ENCODE measurements around the gene TGFBR1.

The TGFBR1 gene

DNA sequence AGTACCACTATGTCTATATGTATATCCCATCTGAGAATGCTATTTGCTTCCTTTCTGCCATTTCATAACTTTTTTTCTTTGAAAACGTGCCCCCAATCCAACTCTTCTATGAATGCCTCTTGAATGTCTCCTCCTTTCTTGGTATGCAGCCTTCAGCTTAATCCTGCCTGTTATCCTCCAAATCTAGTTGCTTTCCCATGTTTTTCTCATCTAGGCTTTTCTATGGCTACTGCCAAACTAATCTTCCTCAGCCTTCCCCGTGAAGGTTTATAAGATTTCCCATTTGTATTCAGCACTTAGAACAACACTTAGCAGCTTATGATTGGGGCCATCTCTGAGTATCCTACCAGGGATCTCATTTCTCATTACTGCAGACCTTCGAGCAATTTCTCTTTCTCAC is 2.5 kb downstream of the TGFBR1 start:
- DNase-seq (ENCODE audit: low read depth) = no peak

DNA sequence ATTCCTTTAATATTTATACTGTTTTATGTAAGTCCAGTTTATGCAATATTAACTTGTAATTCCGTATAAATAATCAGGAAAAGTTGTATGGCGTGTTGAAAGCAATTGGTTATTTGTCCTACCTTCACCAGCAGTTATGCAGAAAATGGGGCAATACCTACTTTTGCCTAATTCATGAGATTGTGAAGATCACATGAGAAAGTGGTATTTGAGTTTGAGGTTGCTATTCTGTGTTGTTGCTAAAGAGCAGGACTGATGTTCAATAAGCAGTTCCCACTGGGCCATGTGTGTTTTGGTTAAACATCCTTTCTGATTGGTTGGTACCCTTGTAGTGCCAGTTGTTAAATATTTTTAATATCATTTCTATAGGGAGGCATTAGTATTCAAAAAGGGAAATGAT is 3.2 kb downstream of the TGFBR1 start:
- DNase-seq (ENCODE audit: low read depth) = no peak

DNA sequence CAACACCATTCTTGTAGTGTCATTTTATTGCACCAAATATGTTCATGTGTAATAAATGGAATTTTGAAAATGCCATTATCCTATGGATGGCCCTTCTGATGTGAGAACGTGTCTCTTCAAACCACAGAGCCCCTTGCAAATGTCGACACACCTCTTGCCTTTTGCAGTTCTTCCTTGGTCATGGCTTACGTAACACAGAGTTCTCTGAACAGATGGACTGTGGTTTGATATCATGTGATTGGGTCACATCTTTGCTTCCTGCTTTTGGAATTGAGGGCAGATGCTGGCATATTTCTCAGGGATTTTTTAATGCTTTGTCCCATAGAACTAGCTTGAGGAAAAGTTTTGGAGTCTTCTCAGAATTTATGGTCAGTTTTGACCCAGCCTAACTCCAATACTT is 4.6 kb downstream of the TGFBR1 start:
- DNase-seq (ENCODE audit: low read depth) = no peak

DNA sequence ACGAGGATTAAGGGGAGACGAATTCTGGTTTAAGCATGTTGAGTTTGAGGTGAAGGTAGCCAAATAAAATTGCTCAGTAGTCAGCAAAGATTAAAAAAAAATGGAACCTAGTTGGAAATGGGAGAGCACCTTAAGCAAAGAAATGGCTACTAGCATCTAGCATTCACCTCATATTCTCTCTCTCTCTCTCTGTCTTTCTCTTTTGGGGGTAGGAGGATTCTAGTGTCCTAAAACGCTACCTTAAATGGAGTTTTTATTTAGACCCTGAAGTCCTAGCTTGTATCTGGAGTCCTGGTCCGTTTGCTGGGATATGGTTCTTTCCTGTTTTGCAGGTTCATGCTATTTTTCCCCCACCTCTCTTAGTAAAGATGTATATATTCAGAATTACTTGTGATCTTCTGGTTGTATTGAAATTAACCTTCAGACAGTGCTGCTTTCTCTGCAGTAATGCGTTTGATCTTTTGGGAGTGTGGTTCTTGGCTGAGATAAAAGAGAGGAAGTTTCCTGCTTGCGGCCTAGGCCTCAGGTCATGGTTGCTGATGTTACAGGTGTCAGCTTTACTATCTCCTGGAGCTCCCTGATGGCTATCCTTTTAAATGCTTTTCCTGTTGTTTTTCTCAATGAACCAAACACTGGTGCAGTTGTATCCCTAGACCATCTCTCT is 8.0 kb downstream of the TGFBR1 start:
- DNase-seq (ENCODE audit: low read depth) = no peak

DNA sequence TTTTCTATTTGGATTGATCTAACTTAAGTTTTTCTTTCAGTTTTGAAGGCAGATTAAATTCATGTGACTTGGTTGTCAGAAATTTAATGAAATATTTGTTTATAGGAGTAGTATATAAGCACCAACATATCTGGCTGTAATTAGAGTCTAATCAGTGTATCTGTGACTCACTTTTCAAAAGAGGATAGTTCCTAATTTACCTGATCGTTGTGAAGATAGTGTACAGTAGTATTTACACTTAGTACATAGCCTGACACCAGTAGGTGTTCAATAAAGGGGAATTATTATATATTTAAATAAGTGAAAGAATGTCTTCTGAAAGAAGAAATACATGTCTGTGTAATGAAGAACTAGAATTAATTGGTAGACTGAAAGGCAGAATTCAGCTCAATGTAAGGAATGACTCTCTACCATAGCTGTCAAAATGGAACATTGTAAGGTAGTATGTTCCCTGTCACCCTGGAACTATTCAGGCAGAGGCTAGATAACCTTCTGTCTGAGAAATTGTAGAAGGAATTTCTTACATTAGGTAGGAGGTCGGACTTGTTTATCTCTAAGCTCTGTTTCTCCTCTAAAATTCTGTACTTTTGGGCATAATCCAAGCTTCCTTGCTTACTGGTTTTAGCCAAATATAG is 8.6 kb downstream of the TGFBR1 start:
- no peak for DNase-seq (ENCODE audit: low read depth)

DNA sequence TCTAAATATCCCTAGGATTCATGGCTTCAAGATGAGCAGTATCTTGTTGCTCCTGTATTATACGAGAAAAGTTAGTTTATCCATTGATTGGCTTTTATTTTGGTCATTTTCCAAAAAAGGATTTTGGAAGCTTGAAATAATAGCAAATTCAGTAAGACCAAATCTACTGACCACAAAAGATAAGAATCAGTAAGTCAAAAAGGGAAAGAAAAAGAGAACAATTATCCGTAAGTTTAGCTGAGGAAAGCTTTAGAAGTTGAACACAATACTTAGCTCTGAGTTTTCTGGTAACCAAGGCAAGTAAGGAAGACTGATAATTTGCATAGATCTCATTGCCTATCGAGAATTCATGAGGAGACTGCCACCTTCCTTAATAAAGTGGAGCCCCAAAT is 9.1 kb downstream of the TGFBR1 start:
- DNase-seq (ENCODE audit: low read depth) = no peak

DNA sequence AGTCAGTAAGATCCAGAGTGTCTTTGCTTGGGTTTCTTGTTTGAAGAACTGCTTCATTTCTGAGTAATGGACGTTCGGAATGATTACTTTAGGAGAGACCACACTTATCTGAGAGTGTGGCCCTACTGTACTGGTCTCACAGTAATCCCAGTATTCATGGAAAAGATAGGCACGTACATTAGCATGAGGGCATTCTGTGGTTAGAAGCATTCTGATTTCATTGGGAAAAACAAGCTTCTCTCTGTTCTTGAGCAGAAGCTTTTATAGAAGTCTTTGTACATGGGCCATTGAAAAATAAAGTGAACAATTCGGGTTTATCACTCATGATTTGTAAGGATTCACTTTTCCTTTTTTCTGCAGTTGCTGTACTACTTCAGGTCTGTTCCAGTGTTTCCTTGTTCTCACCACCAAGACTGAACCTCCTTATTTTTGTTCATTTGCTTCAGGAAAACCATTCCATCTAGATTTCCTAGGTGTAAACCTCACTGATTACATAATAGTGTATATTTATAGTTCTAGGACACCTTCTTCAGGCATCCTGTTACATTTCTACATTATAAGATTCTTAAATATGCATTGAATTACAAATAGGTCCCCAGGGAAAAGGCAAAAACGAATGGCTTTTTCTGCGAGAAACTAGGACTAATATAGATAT is 10.1 kb downstream of the TGFBR1 start:
- DNase-seq (ENCODE audit: low read depth) = no peak

DNA sequence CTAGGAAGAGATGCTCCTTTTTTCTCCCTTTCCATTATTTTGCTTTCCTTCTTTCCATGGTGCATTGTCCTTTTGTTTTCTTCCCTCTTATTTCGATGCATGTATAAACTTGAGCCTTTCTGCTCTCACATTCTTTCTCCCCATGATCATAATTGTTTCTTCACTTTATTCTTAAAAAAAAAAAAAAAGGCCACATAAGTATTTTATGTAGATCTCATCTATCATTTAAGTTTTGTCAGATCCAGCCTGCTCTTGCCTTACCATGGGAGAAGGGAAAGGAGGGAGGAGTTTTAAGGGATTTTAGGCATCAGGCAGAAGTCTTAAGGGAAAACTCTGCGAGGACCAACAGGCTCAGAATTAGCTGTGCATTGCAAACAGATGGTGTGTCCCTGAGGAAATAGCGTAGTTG is 11.1 kb downstream of the TGFBR1 start:
- DNase-seq (ENCODE audit: low read depth) = no peak

DNA sequence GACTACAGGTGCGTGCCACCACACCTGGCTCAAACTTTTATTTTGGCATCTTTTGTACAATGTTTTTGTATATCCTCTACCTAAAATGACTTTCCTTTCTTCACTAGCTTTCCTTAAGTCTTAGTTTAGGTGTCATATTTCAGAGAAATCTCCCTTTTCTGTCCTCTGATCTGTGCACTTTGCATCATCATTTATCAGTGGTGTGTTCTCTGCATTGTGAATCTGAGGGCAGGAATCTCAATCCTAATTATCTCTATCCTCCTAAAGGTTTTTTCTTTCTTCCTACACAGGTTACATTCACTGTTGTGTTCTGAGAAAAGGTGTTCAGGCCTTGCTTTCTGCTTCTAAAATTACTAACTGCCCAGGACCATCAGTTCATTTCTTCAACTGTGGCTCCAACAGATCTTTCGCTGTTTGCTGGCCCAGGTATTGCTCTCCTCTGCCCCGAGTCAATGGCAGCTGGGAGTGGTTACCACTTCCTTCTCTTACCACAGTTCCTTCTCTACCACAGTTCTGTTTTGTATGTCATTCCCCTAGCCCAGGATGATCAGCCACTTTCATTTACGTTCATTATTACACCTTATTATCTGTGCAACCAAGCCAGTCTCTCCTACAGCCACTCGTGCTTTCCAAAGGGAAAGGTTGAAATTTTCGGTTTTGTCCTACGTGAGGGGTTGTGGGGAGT is 14.0 kb downstream of the TGFBR1 start:
- DNase-seq (ENCODE audit: low read depth) = no peak

DNA sequence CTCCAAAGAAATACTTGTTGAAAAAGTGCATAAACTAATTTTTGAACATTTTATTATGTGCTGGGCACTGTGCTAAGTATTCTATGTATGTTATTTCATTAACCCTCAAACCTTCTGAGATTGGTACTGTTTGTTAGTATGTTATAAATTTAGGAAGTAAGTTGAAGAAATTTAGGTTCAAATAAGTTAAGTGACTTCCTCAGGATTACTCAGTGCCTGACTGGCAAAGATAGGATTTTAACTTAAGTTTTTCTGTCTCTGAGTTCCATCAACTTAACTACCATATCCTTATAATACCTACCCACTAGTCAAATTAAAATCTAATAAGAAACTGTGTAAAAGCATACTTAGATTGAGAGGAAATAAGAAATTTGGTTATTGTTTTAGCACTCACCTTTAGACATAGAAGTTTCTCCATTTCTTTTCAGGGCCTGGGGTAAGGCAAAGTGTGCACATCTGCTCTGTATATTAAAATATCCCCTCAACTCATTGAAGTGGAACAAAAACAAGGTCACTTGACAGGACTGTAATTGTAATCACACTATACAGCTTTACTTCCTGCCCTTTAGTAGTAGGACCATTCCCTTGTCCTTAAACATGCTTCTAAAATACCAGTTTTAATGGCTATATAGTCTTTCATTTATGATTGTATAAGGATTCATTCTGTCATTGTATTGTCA is 15.2 kb downstream of the TGFBR1 start:
- no peak for DNase-seq (ENCODE audit: low read depth)

DNA sequence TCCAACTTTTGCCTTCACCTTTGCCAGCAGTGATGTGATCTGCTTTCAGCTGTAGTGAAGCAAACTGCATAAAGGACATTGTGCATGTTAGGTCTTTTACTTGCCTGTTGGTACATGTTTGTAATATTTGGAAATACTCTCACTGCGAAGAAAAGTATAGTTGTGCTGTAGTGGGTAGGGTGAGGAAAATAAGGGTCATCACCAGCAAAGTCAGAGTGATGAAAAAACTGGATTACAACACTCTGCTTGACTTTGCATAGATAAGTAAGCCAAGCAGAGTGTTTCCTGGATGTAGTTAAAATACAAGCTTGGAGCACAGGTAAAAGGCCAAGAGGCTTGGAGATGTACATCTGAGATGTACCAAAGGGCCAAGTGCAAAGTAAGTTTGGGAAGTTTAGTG is 16.7 kb downstream of the TGFBR1 start:
- no peak for DNase-seq (ENCODE audit: low read depth)

DNA sequence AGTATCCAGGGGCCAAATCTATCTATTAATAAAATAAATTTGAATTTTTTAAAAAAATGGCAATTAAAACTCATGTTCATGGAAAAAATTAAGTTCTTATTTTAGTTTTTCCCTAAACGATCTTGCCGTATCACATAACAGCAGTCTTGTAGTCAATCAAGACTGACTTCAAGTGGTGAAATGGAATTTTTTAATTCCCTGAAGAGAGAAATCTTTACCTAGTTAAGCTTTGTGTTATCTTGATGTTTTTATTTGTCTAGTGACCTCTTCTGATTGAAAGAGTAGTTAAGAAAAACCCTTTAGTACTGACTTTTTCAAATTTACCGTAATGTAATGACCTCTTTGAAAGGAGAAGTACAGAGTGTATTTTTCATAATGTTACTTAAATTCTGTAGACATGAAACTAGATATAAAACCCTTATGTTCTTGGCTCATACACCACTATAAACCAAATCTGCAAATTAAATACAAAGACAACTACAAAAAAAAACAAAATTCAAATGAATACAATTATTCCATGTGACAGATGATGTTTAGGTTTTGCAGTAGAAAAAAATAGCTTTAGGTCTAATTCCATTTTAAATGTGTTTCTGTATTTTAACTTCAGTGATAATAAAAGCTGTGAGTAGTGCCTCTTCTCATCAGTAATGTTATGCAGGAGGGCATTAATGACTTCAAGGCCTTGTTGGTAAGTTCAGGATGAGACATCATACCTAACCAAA is 19.8 kb downstream of the TGFBR1 start:
- no peak for DNase-seq (ENCODE audit: low read depth)

DNA sequence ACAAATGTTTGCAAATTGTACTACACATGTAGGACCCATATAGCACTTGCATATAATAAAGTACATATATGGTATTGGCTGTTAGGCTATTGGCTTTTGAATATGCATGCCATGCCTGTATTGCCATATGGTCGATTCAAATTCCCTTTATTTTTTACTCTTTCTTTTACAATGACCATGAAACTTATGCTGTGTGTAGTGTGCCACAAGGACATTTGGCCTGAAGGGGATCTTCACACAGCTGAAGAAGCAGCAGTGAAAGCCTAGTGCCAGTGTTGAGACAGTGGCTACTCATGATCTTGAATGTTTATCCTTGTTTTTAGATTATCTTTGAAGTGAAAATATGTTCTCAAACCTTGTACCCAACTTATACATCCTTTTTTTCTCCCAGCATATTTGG is 20.5 kb downstream of the TGFBR1 start:
- no peak for DNase-seq (ENCODE audit: low read depth)

DNA sequence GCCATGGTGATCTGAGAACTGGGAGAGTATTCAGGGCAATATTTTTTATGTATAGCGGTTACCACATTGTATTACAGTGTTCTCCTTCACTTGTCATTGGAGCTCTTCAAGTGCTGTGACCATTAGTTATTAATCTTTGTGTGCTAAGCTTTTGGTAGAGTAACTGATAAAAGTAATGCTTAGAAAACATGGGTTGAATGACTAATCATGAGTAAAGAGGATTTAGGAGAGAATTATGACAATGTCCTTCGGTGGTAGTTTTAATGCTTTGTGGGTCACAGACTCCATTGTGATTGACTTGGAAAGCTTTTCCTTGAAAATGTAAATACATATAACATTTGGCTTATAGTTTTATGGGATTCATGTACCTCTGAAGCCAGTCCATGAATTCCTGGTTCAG is 21.4 kb downstream of the TGFBR1 start:
- no peak for DNase-seq (ENCODE audit: low read depth)

DNA sequence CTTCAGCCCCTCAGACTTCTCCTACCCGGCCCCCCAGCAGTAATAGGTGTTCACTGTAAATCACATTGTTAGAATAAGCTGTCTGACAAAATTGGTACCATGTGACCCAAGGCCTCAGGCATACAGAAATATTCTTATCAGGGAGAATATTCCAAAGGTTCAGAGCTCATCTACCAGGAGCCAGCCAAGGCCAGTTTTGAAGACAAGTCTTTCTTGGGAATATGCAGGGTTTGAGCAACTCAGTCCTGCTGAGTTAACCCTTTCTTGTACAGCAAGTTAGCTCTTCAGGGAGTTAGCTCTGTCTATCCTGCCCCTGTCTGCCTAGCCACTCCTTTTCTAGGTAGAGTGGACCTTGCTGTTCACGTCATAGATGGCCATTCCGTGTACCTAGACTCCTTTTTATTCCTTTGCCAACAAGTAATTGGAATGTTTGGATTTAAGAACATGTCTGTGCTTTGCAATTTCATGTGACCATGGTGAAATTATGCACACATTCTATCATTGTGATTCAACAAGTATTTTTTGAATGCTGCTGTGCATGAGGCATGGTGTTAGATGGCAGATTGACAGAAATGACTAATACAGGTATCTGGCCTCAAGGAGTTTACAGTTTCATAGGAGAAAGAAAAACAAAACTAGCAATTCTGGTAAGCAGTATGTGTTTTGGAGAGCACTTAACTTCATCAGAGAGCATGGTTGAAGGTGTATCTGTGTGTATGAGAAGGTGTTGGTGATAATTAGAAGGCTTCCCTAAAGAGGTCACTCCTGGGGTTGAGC is 22.6 kb downstream of the TGFBR1 start:
- no peak for DNase-seq (ENCODE audit: low read depth)

DNA sequence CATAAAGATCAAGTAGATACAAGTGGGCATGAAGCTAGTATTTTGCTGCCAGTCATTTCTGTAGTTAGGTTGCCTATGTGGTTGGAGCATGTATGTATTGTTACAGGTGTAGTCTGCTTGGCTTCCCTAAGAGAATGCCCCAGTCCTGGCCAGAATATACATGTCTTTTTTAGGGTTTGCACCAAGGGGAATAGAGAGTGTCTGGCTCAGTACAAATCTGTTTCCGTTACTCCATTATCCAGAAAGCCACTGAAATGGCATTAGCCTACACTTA is 23.2 kb downstream of the TGFBR1 start:
- no peak for DNase-seq (ENCODE audit: low read depth)

DNA sequence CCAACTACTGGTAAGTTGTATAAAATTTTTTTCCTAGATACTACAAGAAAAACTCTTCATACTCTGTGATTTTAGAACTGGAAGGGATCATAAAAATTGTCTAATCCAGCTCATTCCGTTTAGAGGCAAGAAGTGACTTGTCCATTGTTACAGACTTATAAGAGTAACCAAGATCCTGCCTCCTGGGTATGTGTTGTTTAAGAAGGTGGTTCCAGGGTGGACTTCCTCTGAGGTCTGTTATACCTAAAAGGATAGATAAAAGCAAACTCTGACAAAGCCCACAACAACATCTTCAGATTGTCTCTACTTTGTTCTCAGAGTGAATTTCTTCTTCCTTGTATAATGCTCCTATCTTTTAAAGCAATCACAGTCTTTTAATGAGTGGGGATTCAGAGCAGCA is 24.2 kb downstream of the TGFBR1 start:
- no peak for DNase-seq (ENCODE audit: low read depth)

DNA sequence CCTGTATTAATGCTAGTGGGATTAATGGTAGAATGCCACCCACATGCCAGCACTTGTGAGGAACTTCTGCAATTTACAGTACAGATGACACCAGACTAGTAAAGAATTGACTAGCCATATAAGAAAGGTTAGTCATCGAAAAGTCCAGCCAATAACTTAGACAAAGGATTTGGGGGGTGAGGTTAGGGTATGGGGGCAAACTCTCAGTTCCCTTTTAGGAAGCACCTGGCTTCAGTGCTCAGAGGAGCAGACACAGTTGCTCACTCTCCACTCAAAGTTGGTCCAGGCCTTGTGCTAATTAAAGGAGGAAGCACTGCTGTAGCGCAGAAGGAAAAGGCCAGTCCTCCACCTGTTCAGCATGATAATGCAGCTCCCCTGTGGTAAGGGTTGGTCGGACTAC is 25.2 kb downstream of the TGFBR1 start:
- no peak for DNase-seq (ENCODE audit: low read depth)

DNA sequence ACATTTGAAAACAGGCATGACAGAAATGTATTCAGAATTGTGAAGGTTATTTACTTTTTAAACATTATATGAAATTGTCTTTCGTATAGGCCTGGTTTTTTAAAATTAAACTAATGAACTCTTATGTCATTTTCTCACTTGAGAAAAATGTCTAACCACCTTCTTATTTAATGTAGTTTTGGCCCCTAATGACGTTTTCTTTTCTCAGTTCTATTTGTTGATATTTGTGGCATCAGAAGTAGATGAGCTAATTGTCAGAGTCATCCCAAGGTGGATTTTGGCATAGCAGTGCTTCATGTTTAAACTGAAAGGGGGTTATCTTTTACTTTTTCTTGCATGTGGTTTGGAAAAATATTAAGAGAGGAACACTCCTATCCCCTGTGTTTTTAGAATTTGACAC is 28.2 kb downstream of the TGFBR1 start:
- DNase-seq (ENCODE audit: low read depth) = no peak

DNA sequence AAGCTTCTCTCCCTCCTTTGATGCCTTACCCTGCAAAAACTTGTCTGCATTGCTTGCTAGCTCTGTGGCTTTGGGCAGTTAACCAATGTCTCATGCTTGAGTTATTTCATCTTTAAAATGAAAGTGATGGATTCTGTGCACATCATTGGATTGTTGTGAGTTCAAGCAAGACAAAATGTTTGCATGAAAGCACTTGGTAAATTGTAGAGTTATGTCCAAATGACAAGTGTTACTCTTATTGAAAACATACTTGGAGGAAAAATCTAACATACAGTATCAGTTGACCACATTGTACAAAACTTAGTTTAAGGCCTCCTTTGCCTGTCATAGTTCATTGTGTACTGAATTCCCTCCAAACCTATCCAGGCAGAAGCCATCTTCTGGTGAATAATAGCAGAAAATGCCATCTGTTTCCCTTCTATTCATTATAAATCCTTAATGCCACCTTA is 30.0 kb downstream of the TGFBR1 start:
- DNase-seq (ENCODE audit: low read depth) = no peak

DNA sequence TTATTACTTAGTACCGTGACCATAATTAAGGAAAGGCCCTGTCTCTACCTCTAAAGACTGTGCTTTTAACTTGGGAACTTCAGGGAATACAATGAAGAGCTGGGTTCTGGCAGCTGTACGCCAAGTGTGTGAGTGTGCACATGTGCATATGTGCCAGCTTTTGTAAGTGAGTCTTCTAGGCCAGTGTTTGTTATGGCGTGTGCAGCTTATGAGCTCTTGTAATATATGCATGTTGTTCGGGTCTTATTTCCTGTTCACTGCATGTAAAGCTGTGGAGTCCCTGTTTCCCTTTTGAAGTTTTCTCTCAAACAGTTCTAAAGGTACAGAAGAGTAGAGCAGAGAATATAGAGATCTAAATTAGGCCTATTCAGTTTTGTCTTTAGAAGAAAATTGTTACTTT is 30.5 kb downstream of the TGFBR1 start:
- no peak for DNase-seq (ENCODE audit: low read depth)
